ENCODE data around the gene ZBTB2.
A peak's percentile ranks its signal among the peaks of the same experiment; 100 is the strongest.
"Not testable (repeated sequence)": the region's sequence is repeated elsewhere in the genome, so short reads cannot be mapped to it uniquely, and the experiment has no call there.

The ZBTB2 gene

GRCh38 chr6:151400473-151400872, 9.1 kb upstream of the ZBTB2 start:
- DNase-seq = no peak

- no peak for DNase-seq
These were observed 8.3 kb upstream of the ZBTB2 start for GRCh38 chr6:151399679-151400078.

GRCh38 chr6:151393410-151393809, 2.1 kb upstream of the ZBTB2 start:
- no peak for DNase-seq

- DNase-seq = no peak
These were observed 1.1 kb upstream of the ZBTB2 start for GRCh38 chr6:151392427-151392826.

- DNase-seq = peak; percentile 77
These were observed 398 bp downstream of the ZBTB2 start for GRCh38 chr6:151390851-151391470.

- peak; percentile 96 for DNase-seq
These were observed 996 bp downstream of the ZBTB2 start for GRCh38 chr6:151390276-151390850.

GRCh38 chr6:151389618-151390275, 1.6 kb downstream of the ZBTB2 start:
- no peak for DNase-seq

- no peak for DNase-seq
These were observed 2.3 kb downstream of the ZBTB2 start for GRCh38 chr6:151388997-151389617.

- DNase-seq = no peak
These were observed 3.1 kb downstream of the ZBTB2 start for GRCh38 chr6:151388236-151388635.

- DNase-seq = no peak
These were observed 4.0 kb downstream of the ZBTB2 start for GRCh38 chr6:151387175-151387970.

GRCh38 chr6:151385177-151385576, 6.2 kb downstream of the ZBTB2 start:
- no peak for DNase-seq

GRCh38 chr6:151384151-151384550, 7.2 kb downstream of the ZBTB2 start:
- DNase-seq = no peak

GRCh38 chr6:151382631-151383030, 8.7 kb downstream of the ZBTB2 start:
- not testable (repeated sequence) for DNase-seq

- DNase-seq = no peak
These were observed 9.6 kb downstream of the ZBTB2 start for GRCh38 chr6:151381722-151382121.

GRCh38 chr6:151380848-151381205, 10.5 kb downstream of the ZBTB2 start:
- DNase-seq = no peak

- DNase-seq = no peak
These were observed 11.2 kb downstream of the ZBTB2 start for GRCh38 chr6:151379933-151380847.

- DNase-seq = no peak
These were observed 14.3 kb downstream of the ZBTB2 start for GRCh38 chr6:151377095-151377494.

GRCh38 chr6:151376440-151376839, 14.9 kb downstream of the ZBTB2 start:
- DNase-seq = no peak

- DNase-seq = no peak
These were observed 15.5 kb downstream of the ZBTB2 start for GRCh38 chr6:151375833-151376232.

- no peak for DNase-seq
These were observed 17.2 kb downstream of the ZBTB2 start for GRCh38 chr6:151374036-151374683.

- DNase-seq = no peak
These were observed 19.2 kb downstream of the ZBTB2 start for GRCh38 chr6:151372164-151372563.

Measured in stimulated activated CD4-positive, alpha-beta T cell treated with anti-CD3 and anti-CD28 coated beads, Interleukin-12 subunit alpha, Interleukin-12 subunit beta, amount 100 ng/mL, for 4 hours (primary cell).